ENCODE results near the gene ATXN1. TPM values are rescaled to one million over a fixed set of nuclear protein-coding genes. Genes with fewer than 3 reads are reported as not detected.

The ATXN1 gene
- total and polyA plus RNA-seq, 2 experiments from 2014 or later: 4.8 to 9.1 TPM

GRCh38 chr6:16481697-16482399, 279.4 kb downstream of the ATXN1 start:
- Mint-ChIP-seq H3K9me3 (peaks cover 11% of the 10 kb centered on the region; the same call in 2 of the 3 replicates), H3K27ac (no peak overlapping the region), H3K36me3 (ENCODE audit: low read depth) (no peaks in the 10 kb centered on the region; the same call in 2 of the 3 replicates), H3K4me3 (no peak overlapping the region), H3K27me3 (ENCODE audit: insufficient read depth, low read depth, poor library complexity) (peaks cover 1% of the 10 kb centered on the region), H3K4me1 (peaks cover 8% of the 10 kb centered on the region; the same call in 2 of the 3 replicates)
- ATAC-seq: no peak
- no peak overlapping the region for H3K27ac ChIP-seq (ENCODE audit: low read depth)
- H3K4me2 ChIP-seq: no peak overlapping the region
- H3F3A ChIP-seq (replicated peaks; ENCODE audit: low read depth): no peaks in the 10 kb centered on the region
- H3K79me2 ChIP-seq (replicated peaks; ENCODE audit: insufficient read depth): no peaks in the 10 kb centered on the region
- TF ChIP-seq EZH2phosphoT487 (IDR thresholded peaks at IDR 0.05; ENCODE audit: unreplicated experiment) (no peak), CTCF (conservative IDR thresholded peaks at IDR 0.05; ENCODE audit: low read depth in 2 of 2) (no peak), ZNF331 (CRISPR knock-in tag; IDR thresholded peaks at IDR 0.05; ENCODE audit: low read depth) (no peak), STAT1 (IDR thresholded peaks at IDR 0.05; ENCODE audit: unreplicated experiment) (no peak), ZNF462 (CRISPR knock-in tag; IDR thresholded peaks at IDR 0.05) (no peak), NANOG (IDR thresholded peaks at IDR 0.05; ENCODE audit: borderline replicate concordance) (no peak), CREB1 (CRISPR knock-in tag; IDR thresholded peaks at IDR 0.05; ENCODE audit: low read depth) (no peak), ETS1 (IDR thresholded peaks at IDR 0.05) (no peak), POLR2AphosphoS5 (IDR thresholded peaks at IDR 0.05; ENCODE audit: low read depth) (no peak), REST (IDR thresholded peaks at IDR 0.05; ENCODE audit: unreplicated experiment) (no peak), JUNB (IDR thresholded peaks at IDR 0.05; ENCODE audit: unreplicated experiment) (no peak), ZNF114 (CRISPR knock-in tag; IDR thresholded peaks at IDR 0.05) (no peak), EZH2 (IDR thresholded peaks at IDR 0.05; ENCODE audit: low read depth, unreplicated experiment) (no peak)
- H3K36me3 ChIP-seq (ENCODE audit: insufficient read depth): no peaks in the 10 kb centered on the region
- no peak overlapping the region for H3K4me3 ChIP-seq
- H3K4me1 ChIP-seq (ENCODE audit: insufficient read depth): peaks cover 16% of the 10 kb centered on the region
- no peaks in the 10 kb centered on the region for H3K27me3 ChIP-seq (ENCODE audit: insufficient read depth)
- no peaks in the 10 kb centered on the region for H4K20me1 ChIP-seq (replicated peaks; ENCODE audit: insufficient read depth)
- DNase-seq (ENCODE audit: low spot score): no peak
- no peaks in the 10 kb centered on the region for H3K9me2 ChIP-seq (ENCODE audit: insufficient read depth)
- no peak overlapping the region for H2AFZ ChIP-seq

Data from GM23338 (cell line).